ENCODE results near the gene HOXB6. TPM values are rescaled to one million over a fixed set of nuclear protein-coding genes. Genes with fewer than 3 reads are reported as not detected.

The HOXB6 gene
- polyA plus RNA-seq, 3 donors: not detected

DNA sequence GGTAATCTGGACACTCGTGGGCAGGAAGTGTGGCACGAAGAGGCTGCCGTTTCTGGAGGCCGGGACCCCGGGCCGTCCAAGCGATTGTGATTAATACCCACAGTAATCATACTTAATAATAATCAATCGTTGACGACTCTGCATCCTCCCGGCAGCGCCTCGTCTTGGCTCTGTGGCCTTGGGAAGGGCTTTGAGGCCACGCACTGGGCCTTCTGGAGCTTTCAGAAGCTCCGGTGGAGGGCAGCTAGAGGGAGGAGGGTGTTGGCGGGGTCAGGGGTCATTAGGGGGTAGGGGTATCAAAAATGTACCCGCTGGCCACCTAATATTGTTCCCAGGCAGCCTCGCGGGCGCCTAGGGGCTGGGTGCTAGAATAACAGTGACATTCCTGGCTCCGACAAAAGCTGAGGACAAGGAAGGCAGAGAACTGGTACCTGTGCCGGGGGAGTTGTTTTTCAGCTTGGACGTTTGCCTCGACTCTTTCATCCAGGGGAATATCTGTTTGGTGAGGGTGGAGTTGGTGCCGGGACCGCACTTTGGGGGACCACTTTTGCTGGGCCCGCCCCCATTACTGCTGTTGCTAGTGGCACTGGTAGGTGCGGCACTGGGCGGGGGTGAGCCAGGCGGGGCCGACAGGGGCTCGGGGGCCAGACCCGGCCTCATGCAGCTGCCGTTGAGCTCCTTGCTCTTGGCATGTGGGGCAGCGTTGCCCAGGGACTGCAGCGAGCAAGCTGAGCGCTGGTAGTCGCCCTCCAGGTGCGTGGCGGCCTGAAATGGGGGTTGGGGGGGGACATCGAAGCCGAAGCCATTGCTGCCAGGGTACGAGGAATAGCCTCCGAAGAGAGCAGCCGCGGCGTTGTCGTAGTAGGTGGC, 53.0 kb downstream of the HOXB6 start:
- DNase-seq: no peak
- H3K9me3 ChIP-seq (replicated peaks in 1 of 2; ENCODE audit: control insufficient read depth in 1 of 2, insufficient read depth in 1 of 2, low read length in 2 of 2): no peaks in the 10 kb centered on the region
- WGBS (ENCODE audit: insufficient coverage): 95% methylated on average over 40 of the region's 47 CpGs
- Mint-ChIP-seq H3K27me3 (ENCODE audit: low read depth in 3 of 3) (peaks cover 55 to 57% (median 56%) of the 10 kb centered on the region in 3 donors), H3K36me3 (peaks cover 2 to 10% of the 10 kb centered on the region in 2 donors), H3K4me1 (peaks cover 28% of the 10 kb centered on the region), H3K4me3 (no peak overlapping the region), H3K27ac (no peak overlapping the region), H3K9me3 (peaks cover 0 to 11% (median 0%) of the 10 kb centered on the region in 7 donors)
- peaks cover 13 to 23% of the 10 kb centered on the region in 2 donors for H3K4me1 ChIP-seq (ENCODE audit: control insufficient read depth in 1 of 2, insufficient read depth in 2 of 2, low read length in 2 of 2)
- no peak overlapping the region for H3K4me2 ChIP-seq (replicated peaks; ENCODE audit: extremely low read depth, low read length, poor library complexity, severe bottlenecking)
- no peak overlapping the region for H2AFZ ChIP-seq (ENCODE audit: insufficient read depth, low read depth, low read length, poor library complexity, severe bottlenecking)
- H3K27ac ChIP-seq (ENCODE audit: low read depth in 1 of 2, low read length in 2 of 2): no peak overlapping the region
- no peaks in the 10 kb centered on the region for H3K36me3 ChIP-seq (replicated peaks in 1 of 2; ENCODE audit: control insufficient read depth in 1 of 2, insufficient read depth in 2 of 2, low read length in 2 of 2)
- H3K79me2 ChIP-seq (ENCODE audit: insufficient read depth, low read length): no peaks in the 10 kb centered on the region
- H4K20me1 ChIP-seq (ENCODE audit: insufficient read depth, low read length): no peaks in the 10 kb centered on the region
- intact Hi-C loops (cut with micrococcal nuclease): no loop called here
- no peak overlapping the region for H3K4me3 ChIP-seq (replicated peaks in 1 of 3; ENCODE audit: low read depth in 2 of 3, low read length in 3 of 3)
- TF ChIP-seq, protein P1, sequence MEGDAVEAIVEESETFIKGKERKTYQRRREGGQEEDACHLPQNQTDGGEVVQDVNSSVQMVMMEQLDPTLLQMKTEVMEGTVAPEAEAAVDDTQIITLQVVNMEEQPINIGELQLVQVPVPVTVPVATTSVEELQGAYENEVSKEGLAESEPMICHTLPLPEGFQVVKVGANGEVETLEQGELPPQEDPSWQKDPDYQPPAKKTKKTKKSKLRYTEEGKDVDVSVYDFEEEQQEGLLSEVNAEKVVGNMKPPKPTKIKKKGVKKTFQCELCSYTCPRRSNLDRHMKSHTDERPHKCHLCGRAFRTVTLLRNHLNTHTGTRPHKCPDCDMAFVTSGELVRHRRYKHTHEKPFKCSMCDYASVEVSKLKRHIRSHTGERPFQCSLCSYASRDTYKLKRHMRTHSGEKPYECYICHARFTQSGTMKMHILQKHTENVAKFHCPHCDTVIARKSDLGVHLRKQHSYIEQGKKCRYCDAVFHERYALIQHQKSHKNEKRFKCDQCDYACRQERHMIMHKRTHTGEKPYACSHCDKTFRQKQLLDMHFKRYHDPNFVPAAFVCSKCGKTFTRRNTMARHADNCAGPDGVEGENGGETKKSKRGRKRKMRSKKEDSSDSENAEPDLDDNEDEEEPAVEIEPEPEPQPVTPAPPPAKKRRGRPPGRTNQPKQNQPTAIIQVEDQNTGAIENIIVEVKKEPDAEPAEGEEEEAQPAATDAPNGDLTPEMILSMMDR (IDR thresholded peaks at IDR 0.05): no peak
- H3K9ac ChIP-seq (ENCODE audit: insufficient read depth, low read length, poor library complexity, severe bottlenecking): no peak overlapping the region
- H3K27me3 ChIP-seq (ENCODE audit: control insufficient read depth in 2 of 2, insufficient read depth in 2 of 2, low read length in 2 of 2): peaks cover 21 to 48% of the 10 kb centered on the region in 2 donors

DNA sequence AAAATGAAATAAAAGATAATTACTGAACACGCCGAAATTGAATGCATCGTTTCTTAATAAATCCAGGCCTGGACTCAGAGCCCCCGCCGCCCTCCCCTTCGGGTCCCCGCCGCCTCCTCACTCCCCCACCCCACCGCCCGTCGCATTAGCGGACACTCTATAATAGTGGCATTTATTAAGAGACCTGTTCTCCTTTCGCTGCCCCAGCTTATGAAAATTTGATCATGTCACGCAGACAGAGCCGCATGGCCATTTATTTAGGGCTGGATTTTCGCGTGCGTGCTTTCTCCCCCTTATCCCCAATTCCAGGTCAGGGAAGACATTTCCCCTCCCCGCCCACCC, 53.6 kb downstream of the HOXB6 start:
- Histone ChIP-seq H3K4me2 (replicated peaks; ENCODE audit: extremely low read depth, low read length, poor library complexity, severe bottlenecking) (no peak overlapping the region), H3K4me1 (ENCODE audit: control insufficient read depth in 1 of 2, insufficient read depth in 2 of 2, low read length in 2 of 2) (peaks cover 13 to 23% of the 10 kb centered on the region in 2 donors), H3K27me3 (ENCODE audit: control insufficient read depth in 2 of 2, insufficient read depth in 2 of 2, low read length in 2 of 2) (peaks cover 16 to 48% of the 10 kb centered on the region in 2 donors), H3K4me3 (replicated peaks in 1 of 3; ENCODE audit: low read depth in 2 of 3, low read length in 3 of 3) (no peak overlapping the region), H2AFZ (ENCODE audit: insufficient read depth, low read depth, low read length, poor library complexity, severe bottlenecking) (no peak overlapping the region), H3K79me2 (ENCODE audit: insufficient read depth, low read length) (no peaks in the 10 kb centered on the region), H3K27ac (ENCODE audit: low read depth in 1 of 2, low read length in 2 of 2) (no peak overlapping the region), H4K20me1 (ENCODE audit: insufficient read depth, low read length) (no peaks in the 10 kb centered on the region), H3K36me3 (replicated peaks in 1 of 2; ENCODE audit: control insufficient read depth in 1 of 2, insufficient read depth in 2 of 2, low read length in 2 of 2) (no peaks in the 10 kb centered on the region), H3K9ac (ENCODE audit: insufficient read depth, low read length, poor library complexity, severe bottlenecking) (no peak overlapping the region), H3K9me3 (replicated peaks in 1 of 2; ENCODE audit: control insufficient read depth in 1 of 2, insufficient read depth in 1 of 2, low read length in 2 of 2) (no peaks in the 10 kb centered on the region)
- Mint-ChIP-seq H3K4me1 (peaks cover 33% of the 10 kb centered on the region), H3K36me3 (peaks cover 2 to 3% of the 10 kb centered on the region in 2 donors), H3K27ac (no peak overlapping the region), H3K9me3 (peaks cover 0 to 9% (median 0%) of the 10 kb centered on the region in 7 donors), H3K4me3 (no peak overlapping the region), H3K27me3 (ENCODE audit: low read depth in 3 of 3) (peaks cover 55 to 57% (median 56%) of the 10 kb centered on the region in 3 donors)
- DNase-seq: no peak
- WGBS (ENCODE audit: insufficient coverage): no CpG with 5 or more reads among the region's 19 CpGs
- TF ChIP-seq, protein P1 (IDR thresholded peaks at IDR 0.05): no peak
- intact Hi-C loops (cut with micrococcal nuclease): no loop called here

Measured in CD14-positive monocyte (primary cell).